Measurements from ENCODE around the gene ATP6V1B1. TPM values are rescaled to one million over a fixed set of nuclear protein-coding genes. Genes with fewer than 3 reads are reported as not detected.

ATP6V1B1 gene
- total RNA-seq, 8 experiments from 2014 or later, result 0.31 to 6.1 (median 2.1) TPM

GRCh38 chr2:70903641-70904340 is 31.9 kb upstream of the ATP6V1B1 start:
- Histone ChIP-seq H3K4me1 (replicated peaks in 1 of 2) (peaks cover 7 to 28% of the 10 kb centered on the region in 2 donors), H3K4me3 (no peak overlapping the region), H3K27ac (no peak overlapping the region)
- no peak for ATAC-seq (replicated peaks in 6 of 8)
- in situ Hi-C loops (cut with MboI; ENCODE audit: low pct_unique_long_range_greater_than_20kb in 2 of 9, low sequenced_read_pairs in 9 of 9, unreplicated experiment in 9 of 9), result no loop called here
- WGBS, 10 experiments, result 15 to 73% (median 55%) methylated on average over 2 to 7 of the region's 25 CpGs; no CpG with 5 or more reads in 2 of the 10 experiments

- WGBS, 10 experiments, result 38 to 87% (median 66%) methylated on average over 1 to 23 of the region's 56 CpGs; no CpG with 5 or more reads in 2 of the 10 experiments
- no peak for ATAC-seq (replicated peaks in 6 of 8)
- Histone ChIP-seq H3K4me1 (replicated peaks in 1 of 2) (peaks cover 7 to 20% of the 10 kb centered on the region in 2 donors), H3K4me3 (no peak overlapping the region), H3K27ac (no peak overlapping the region)
- in situ Hi-C loops (cut with MboI; ENCODE audit: low pct_unique_long_range_greater_than_20kb in 2 of 9, low sequenced_read_pairs in 9 of 9, unreplicated experiment in 9 of 9), result no loop called here
Measured at GRCh38 chr2:70904371-70905216, 31.1 kb upstream of the ATP6V1B1 start.

- Histone ChIP-seq H3K4me3 (no peak overlapping the region), H3K4me1 (replicated peaks in 1 of 2) (peaks cover 7 to 19% of the 10 kb centered on the region in 2 donors), H3K27ac (no peak overlapping the region)
- in situ Hi-C loops (cut with MboI; ENCODE audit: low pct_unique_long_range_greater_than_20kb in 2 of 9, low sequenced_read_pairs in 9 of 9, unreplicated experiment in 9 of 9), result no loop called here
- no peak for ATAC-seq (replicated peaks in 6 of 8)
- 20 to 100% (median 87%) methylated on average over 2 to 8 of the region's 18 CpGs; no CpG with 5 or more reads in 1 of the 10 experiments for WGBS, 10 experiments
Measured at GRCh38 chr2:70905443-70906421, 30.0 kb upstream of the ATP6V1B1 start.

GRCh38 chr2:70906439-70907005 is 29.2 kb upstream of the ATP6V1B1 start:
- H3K27ac ChIP-seq, result no peak overlapping the region
- WGBS, 10 experiments, result 43 to 100% (median 61%) methylated on average over 1 to 13 of the region's 16 CpGs
- no peak for ATAC-seq (replicated peaks in 6 of 8)
- H3K4me1 ChIP-seq (replicated peaks in 1 of 2), result peaks cover 7 to 19% of the 10 kb centered on the region in 2 donors
- in situ Hi-C loops (cut with MboI; ENCODE audit: low pct_unique_long_range_greater_than_20kb in 2 of 9, low sequenced_read_pairs in 9 of 9, unreplicated experiment in 9 of 9), result no loop called here
- H3K4me3 ChIP-seq, result no peak overlapping the region

GRCh38 chr2:70907130-70908057 is 28.3 kb upstream of the ATP6V1B1 start:
- 19 to 96% (median 55%) methylated on average over 5 to 36 of the region's 40 CpGs for WGBS, 10 experiments
- peak in 2 of 8 experiments; percentile 20 to 27 for ATAC-seq (replicated peaks in 6 of 8)
- H3K4me3 ChIP-seq, result no peak overlapping the region
- no peak overlapping the region for H3K27ac ChIP-seq
- peaks cover 2 to 16% of the 10 kb centered on the region in 2 donors for H3K4me1 ChIP-seq (replicated peaks in 1 of 2)
- in situ Hi-C loops (cut with MboI; ENCODE audit: low pct_unique_long_range_greater_than_20kb in 2 of 9, low sequenced_read_pairs in 9 of 9, unreplicated experiment in 9 of 9), result no loop called here

GRCh38 chr2:70916291-70916690 is 19.4 kb upstream of the ATP6V1B1 start:
- Histone ChIP-seq H3K4me3 (no peak overlapping the region), H3K4me1 (replicated peaks in 1 of 2) (peaks cover 7 to 19% of the 10 kb centered on the region in 2 donors), H3K27ac (no peak overlapping the region)
- ATAC-seq (replicated peaks in 6 of 8), result no peak
- in situ Hi-C loops (cut with MboI; ENCODE audit: low pct_unique_long_range_greater_than_20kb in 2 of 9, low sequenced_read_pairs in 9 of 9, unreplicated experiment in 9 of 9), result no loop called here

GRCh38 chr2:70918016-70918415 is 17.7 kb upstream of the ATP6V1B1 start:
- WGBS, 10 experiments, result 20 to 67% methylated on average over 1 of the region's 2 CpGs; no CpG with 5 or more reads in 8 of the 10 experiments

GRCh38 chr2:70919672-70920366 is 15.9 kb upstream of the ATP6V1B1 start:
- in situ Hi-C loops (cut with MboI; ENCODE audit: low pct_unique_long_range_greater_than_20kb in 2 of 9, low sequenced_read_pairs in 9 of 9, unreplicated experiment in 9 of 9), result no loop called here
- peaks cover 27 to 42% of the 10 kb centered on the region in 2 donors for H3K4me1 ChIP-seq (replicated peaks in 1 of 2)
- H3K4me3 ChIP-seq, result no peak overlapping the region
- peak in 6 of 8 experiments; percentile 27 to 99 (median 80) for ATAC-seq (replicated peaks in 6 of 8)
- peak overlapping the region; percentile 8 to 17 for H3K27ac ChIP-seq
- 0 to 80% (median 30%) methylated on average over 1 to 15 of the region's 16 CpGs for WGBS, 10 experiments

More at GRCh38 chr2:70918016-70918415, 17.7 kb upstream of the ATP6V1B1 start:
- ATAC-seq (replicated peaks in 6 of 8), result no peak
- no peak overlapping the region for H3K27ac ChIP-seq
- in situ Hi-C loops (cut with MboI; ENCODE audit: low pct_unique_long_range_greater_than_20kb in 2 of 9, low sequenced_read_pairs in 9 of 9, unreplicated experiment in 9 of 9), result no loop called here
- H3K4me1 ChIP-seq (replicated peaks in 1 of 2), result peaks cover 24 to 36% of the 10 kb centered on the region in 2 donors
- no peak overlapping the region for H3K4me3 ChIP-seq

GRCh38 chr2:70920367-70920715 is 15.4 kb upstream of the ATP6V1B1 start:
- ATAC-seq (replicated peaks in 6 of 8), result no peak

GRCh38 chr2:70921031-70921430 is 14.7 kb upstream of the ATP6V1B1 start:
- Histone ChIP-seq H3K4me3 (no peak overlapping the region), H3K27ac (peak overlapping the region in 1 of 2 donors; percentile 76), H3K4me1 (replicated peaks in 1 of 2) (peaks cover 27 to 42% of the 10 kb centered on the region in 2 donors)
- WGBS, 10 experiments, result 58 to 100% (median 87%) methylated on average over 1 to 12 of the region's 12 CpGs; no CpG with 5 or more reads in 3 of the 10 experiments
- no peak for ATAC-seq (replicated peaks in 6 of 8)
- in situ Hi-C loops (cut with MboI; ENCODE audit: low pct_unique_long_range_greater_than_20kb in 2 of 9, low sequenced_read_pairs in 9 of 9, unreplicated experiment in 9 of 9), result no loop called here

More at GRCh38 chr2:70920367-70920715, 15.4 kb upstream of the ATP6V1B1 start:
- Histone ChIP-seq H3K27ac (peak overlapping the region; percentile 8 to 17), H3K4me1 (replicated peaks in 1 of 2) (peaks cover 27 to 42% of the 10 kb centered on the region in 2 donors), H3K4me3 (no peak overlapping the region)
- in situ Hi-C loops (cut with MboI; ENCODE audit: low pct_unique_long_range_greater_than_20kb in 2 of 9, low sequenced_read_pairs in 9 of 9, unreplicated experiment in 9 of 9), result no loop called here
- 40 to 100% (median 100%) methylated on average over 1 of the region's 3 CpGs; no CpG with 5 or more reads in 7 of the 10 experiments for WGBS, 10 experiments

- peak in 7 of 8 experiments; percentile 20 to 81 (median 67) for ATAC-seq (replicated peaks in 6 of 8)
- Histone ChIP-seq H3K4me1 (replicated peaks in 1 of 2) (peaks cover 27 to 42% of the 10 kb centered on the region in 2 donors), H3K27ac (peak overlapping the region; percentile 80 to 86), H3K4me3 (no peak overlapping the region)
- in situ Hi-C loops (cut with MboI; ENCODE audit: low pct_unique_long_range_greater_than_20kb in 2 of 9, low sequenced_read_pairs in 9 of 9, unreplicated experiment in 9 of 9), result no loop called here
- 0 to 86% (median 32%) methylated on average over 1 to 2 of the region's 2 CpGs; no CpG with 5 or more reads in 2 of the 10 experiments for WGBS, 10 experiments
Measured at GRCh38 chr2:70921839-70922234, 13.9 kb upstream of the ATP6V1B1 start.
